Aorta (tissue), 5 donors: ENCODE data around the gene CCDC74B. TPM values are rescaled to one million over a fixed set of nuclear protein-coding genes. Genes with fewer than 3 reads are reported as not detected.
"Not testable (repeated sequence)": the region's sequence is repeated elsewhere in the genome, so short reads cannot be mapped to it uniquely, and the experiment has no call there.

Experiments used
- ATAC-seq: fragments of 200-7000 bp; cut with Tn5 transposase; one replicate; pipeline ENCODE4 v1.9.1; 2022; ENCODE audit warnings: moderate library complexity; ENCODE audit not compliant: low FRiP score
- DNase-seq, 2 donors: peaks; one replicate each; pipeline ENCODE4 v3.0.0-alpha.2; 2020
- H3K27ac ChIP-seq, 2 donors: one replicate each; pipeline ENCODE4 v1.5.1; 2013; ENCODE audit warnings: low read length in 2 of 2, mild to moderate bottlenecking in 2 of 2, moderate library complexity in 2 of 2, control low read depth in 1 of 2, inconsistent platforms in 1 of 2, low read depth in 1 of 2
- H3K27me3 ChIP-seq, 2 donors: one replicate each; pipeline ENCODE4 v1.6.1; 2013; ENCODE audit warnings: control low read depth in 1 of 2, low read length in 1 of 2, mild to moderate bottlenecking in 1 of 2, moderate library complexity in 1 of 2; ENCODE audit not compliant: insufficient read depth in 2 of 2, control insufficient read depth in 1 of 2
- H3K36me3 ChIP-seq, 2 donors: one replicate each; pipeline ENCODE4 v1.6.1; 2013; ENCODE audit warnings: control low read depth in 1 of 2, low read length in 1 of 2, mild to moderate bottlenecking in 1 of 2; ENCODE audit not compliant: insufficient read depth in 2 of 2, control insufficient read depth in 1 of 2
- H3K4me1 ChIP-seq, 2 donors: one replicate each; pipeline ENCODE4 v1.6.1; 2013; ENCODE audit warnings: low read length in 2 of 2, control low read depth in 1 of 2, mild to moderate bottlenecking in 1 of 2, moderate library complexity in 1 of 2; ENCODE audit not compliant: insufficient read depth in 2 of 2, control insufficient read depth in 1 of 2
- H3K4me3 ChIP-seq, 2 donors: one replicate each; pipeline ENCODE4 v1.5.1; 2013; ENCODE audit warnings: low read length in 2 of 2, control low read depth in 1 of 2, mild to moderate bottlenecking in 1 of 2
- H3K9me3 ChIP-seq: one replicate; pipeline ENCODE4 v1.6.1; 2013; ENCODE audit warnings: mild to moderate bottlenecking, low read length; ENCODE audit not compliant: control insufficient read depth
- WGBS, 2 donors: extraction: QIAGEN DNeasy Blood & Tissue Kit; methylation state at CpG; one replicate each; pipeline ENCODE4 v1.1.7; 2013; 5-methylcytosine and 5-hydroxymethylcytosine counted together
- intact Hi-C, 2 donors: fragments of 100-400 bp; cut with DNase I; formaldehyde crosslinking; loops; one replicate each; pipeline versions ENCODE4 v1.14.2 to v1.15.0; 2022
- polyA plus RNA-seq, 2 donors: library from polyadenylated mRNA; stranded (reverse); fragments of 200-250 nt; gene quantifications; one replicate each; pipeline ENCODE4 v1.2.3, GENCODE V29; 2013
- total RNA-seq, 2 donors: library from RNA; stranded (reverse); fragmentation: NEBNext Ultra II Directional; extraction: Animal tissue kit (Norgen Biotek cat#: 25700); gene quantifications; one replicate each; pipeline ENCODE4 v1.2.1, GENCODE V29; 2021
- donor health status: healthy with polysubstance abuse.
- donor health status: Bipolar disorder and iron deficiency.
- donor health status: DM: no; HTN: no; CAD: no.
- donor health status: DM: no; HTN: no; CAD: no.
- donor health status: DM: yes; HTN: yes; CAD: no.

The CCDC74B gene
- total and polyA plus RNA-seq, 4 donors, result 0.38 to 5.6 (median 1.9) TPM

DNA sequence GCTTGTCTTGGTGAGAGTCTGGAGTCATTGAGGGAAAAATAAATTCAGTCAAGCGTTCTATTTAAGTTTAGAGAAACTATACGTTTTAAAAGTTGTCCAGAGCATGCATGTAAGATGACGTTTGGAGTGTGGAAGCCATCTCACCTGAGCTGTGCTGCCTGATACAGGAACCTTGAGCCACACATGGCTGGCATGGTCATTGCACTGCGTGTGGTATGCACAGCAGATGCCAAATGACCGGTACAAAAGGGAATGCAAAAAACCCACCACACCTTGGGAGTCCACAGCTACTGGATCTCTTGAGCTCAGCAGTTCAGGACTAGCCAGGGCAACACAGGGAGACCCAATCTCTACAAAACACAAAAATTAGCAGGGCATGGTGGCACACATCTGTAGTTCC, 41.5 kb upstream of the CCDC74B start:
- H3K27me3 ChIP-seq, result no peaks in the 10 kb centered on the region
- peaks cover 0 to 3% of the 10 kb centered on the region in 2 donors for H3K36me3 ChIP-seq
- no peak for DNase-seq
- no peak overlapping the region for H3K27ac ChIP-seq
- H3K9me3 ChIP-seq, result no peaks in the 10 kb centered on the region
- H3K4me3 ChIP-seq, result no peak overlapping the region
- H3K4me1 ChIP-seq, result no peaks in the 10 kb centered on the region
- intact Hi-C loops, result loop anchor here in 1 of 2 donors (10.0 kb wide), 1 partner anchor 1298 kb away; no protein-coding TSS in a partner anchor
- ATAC-seq, result no peak
- WGBS, 2 donors, result 64 to 76% methylated on average over 5 of the region's 5 CpGs

DNA sequence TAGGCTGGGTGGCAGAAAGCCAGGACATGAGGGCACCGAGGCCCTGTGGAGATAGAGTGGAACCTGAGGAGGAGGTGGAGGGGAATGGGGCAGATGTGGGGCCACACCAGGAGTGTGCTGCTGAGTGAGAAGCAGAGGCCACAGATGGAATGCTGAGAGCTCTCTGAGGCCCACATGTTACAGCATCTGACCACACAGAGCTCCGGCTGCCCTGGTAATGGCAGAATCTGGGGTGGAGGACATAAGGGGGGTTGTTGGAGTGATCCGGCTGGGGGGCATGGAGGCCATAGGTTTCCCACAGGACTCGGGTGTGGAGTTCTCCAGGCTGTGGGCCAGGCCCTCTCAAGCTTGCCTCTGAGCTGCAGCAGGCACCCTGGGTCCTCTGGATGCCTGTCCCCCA, 41.0 kb upstream of the CCDC74B start:
- H3K4me1 ChIP-seq, result no peaks in the 10 kb centered on the region
- H3K27me3 ChIP-seq, result no peaks in the 10 kb centered on the region
- intact Hi-C loops, result loop anchor here in 1 of 2 donors (10.0 kb wide), 1 partner anchor 1299 kb away; no protein-coding TSS in a partner anchor
- H3K9me3 ChIP-seq, result no peaks in the 10 kb centered on the region
- no peak for DNase-seq
- no peak overlapping the region for H3K27ac ChIP-seq
- ATAC-seq, result no peak
- H3K36me3 ChIP-seq, result peaks cover 0 to 2% of the 10 kb centered on the region in 2 donors
- WGBS, 2 donors, result 62 to 74% methylated on average over 3 to 4 of the region's 4 CpGs
- no peak overlapping the region for H3K4me3 ChIP-seq

DNA sequence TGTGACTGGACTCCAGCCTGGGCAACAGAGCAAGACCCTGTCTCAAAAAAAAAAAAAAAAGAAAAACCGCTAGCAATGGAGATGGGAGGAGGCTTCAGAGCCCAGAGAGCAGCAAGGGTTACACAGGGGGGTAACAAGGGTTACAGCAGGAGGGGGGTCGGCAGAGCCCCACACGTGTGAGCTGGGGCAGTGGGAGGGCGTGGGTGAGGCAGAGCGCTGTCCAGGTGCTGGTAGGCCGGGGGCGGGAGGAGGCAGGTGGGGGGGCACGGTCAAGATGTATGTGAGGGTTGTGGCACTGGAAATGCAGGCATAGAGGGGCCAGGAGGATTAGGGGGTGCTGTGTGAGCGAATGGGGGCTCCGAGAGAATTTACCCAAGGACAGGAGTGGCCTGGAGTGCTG, 40.5 kb upstream of the CCDC74B start:
- Histone ChIP-seq H3K4me1 (no peaks in the 10 kb centered on the region), H3K9me3 (no peaks in the 10 kb centered on the region), H3K36me3 (peaks cover 0 to 2% of the 10 kb centered on the region in 2 donors), H3K27me3 (no peaks in the 10 kb centered on the region), H3K4me3 (no peak overlapping the region), H3K27ac (no peak overlapping the region)
- DNase-seq (no peak), ATAC-seq (no peak)
- intact Hi-C loops, result loop anchor here in 1 of 2 donors (10.0 kb wide), 1 partner anchor 1299 kb away; no protein-coding TSS in a partner anchor
- 86 to 94% methylated on average over 8 to 10 of the region's 10 CpGs for WGBS, 2 donors

DNA sequence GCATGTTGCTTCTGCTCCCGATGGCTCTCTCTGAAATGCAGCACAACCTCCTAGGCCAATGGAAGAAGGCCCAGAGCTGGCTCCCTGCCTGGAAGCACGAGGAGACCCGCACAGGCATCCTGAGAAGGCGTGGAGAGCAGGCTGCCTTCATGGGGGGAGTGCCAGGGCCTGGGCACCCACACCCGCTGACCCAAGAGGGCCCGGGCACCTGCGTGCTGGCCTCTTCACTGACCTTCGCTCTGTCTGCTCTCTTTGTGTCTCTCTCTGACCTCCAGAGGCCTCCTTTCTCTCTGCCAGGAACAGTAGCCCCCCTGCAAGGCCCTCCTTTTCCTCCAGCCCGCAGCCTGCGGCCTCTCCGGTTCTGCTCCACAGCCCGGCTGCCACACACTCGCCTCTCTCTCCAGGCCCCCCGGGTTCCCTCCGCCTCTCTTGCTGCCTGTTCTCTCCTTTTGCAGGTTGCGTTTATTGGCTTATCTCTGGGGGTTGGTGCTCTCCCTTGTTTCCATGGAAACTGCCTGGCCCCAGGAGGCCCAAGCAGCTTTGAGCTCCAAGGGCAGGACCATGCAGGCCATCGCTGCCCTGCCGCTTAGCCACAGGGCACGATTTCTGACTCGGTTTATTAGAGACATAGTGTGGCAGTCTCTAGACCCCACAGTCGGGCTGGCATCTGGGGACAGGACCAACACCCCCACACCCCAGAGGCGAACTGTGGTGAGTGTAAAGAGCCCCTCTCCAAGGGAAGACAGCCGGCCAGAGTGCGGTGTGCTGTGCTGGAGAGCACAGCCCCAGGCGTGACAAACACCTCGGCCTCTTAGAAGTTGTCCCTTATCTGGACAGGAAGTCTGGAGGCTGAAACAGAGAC, 38.8 kb upstream of the CCDC74B start:
- Histone ChIP-seq H3K4me3 (no peak overlapping the region), H3K36me3 (no peaks in the 10 kb centered on the region), H3K27ac (no peak overlapping the region), H3K27me3 (no peaks in the 10 kb centered on the region), H3K9me3 (no peaks in the 10 kb centered on the region), H3K4me1 (no peaks in the 10 kb centered on the region)
- intact Hi-C loops, result loop anchor here (5.0 to 10.0 kb wide), 3 partner anchors 149 to 1301 kb away; no protein-coding TSS in a partner anchor
- WGBS, 2 donors, result 63 to 70% methylated on average over 25 to 26 of the region's 26 CpGs
- no peak for ATAC-seq
- DNase-seq, result no peak

DNA sequence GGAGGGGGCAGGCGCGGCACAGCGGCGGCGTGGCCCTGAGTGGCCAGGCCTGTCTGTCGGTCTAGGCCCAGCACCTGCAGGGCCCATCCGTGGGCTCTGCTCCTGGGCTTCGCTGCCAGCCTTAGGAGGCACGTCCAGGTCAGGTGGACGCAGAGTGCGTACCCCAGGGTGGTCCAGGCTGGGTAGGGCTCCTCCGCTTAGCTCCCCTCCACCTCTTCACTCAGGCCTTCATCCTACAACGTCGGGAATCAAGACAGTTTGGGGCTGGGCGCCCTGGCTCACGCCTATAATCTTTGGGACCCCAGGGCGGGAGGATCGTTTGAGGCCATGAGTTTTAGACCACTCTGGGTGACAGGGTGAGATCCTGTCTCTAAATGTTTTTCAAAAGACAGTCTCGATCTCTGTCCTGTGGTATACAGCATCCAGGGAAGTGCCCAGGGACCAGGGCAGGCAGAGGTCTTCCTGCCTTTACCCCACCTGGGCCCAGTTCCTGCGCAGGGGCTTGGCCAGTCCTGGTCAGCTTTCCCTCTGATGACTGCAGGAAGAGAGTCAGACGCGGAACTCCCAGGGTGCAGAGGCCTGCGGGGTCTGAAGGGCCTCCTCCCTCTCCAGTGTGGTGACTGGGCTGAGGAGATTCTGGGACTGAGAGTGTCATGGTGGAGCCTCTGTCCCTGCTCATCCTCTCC, 38.1 kb upstream of the CCDC74B start:
- not testable (repeated sequence) for DNase-seq, H3K4me3 ChIP-seq, ATAC-seq, H3K4me1 ChIP-seq, H3K36me3 ChIP-seq, H3K9me3 ChIP-seq, H3K27me3 ChIP-seq
- intact Hi-C loops, result loop anchor here (5.0 to 10.0 kb wide), 3 partner anchors 149 to 1302 kb away; no protein-coding TSS in a partner anchor
- 27 to 32% methylated on average over 20 to 23 of the region's 23 CpGs for WGBS, 2 donors
- peak overlapping the region in 1 of 2 donors; percentile 37 for H3K27ac ChIP-seq

DNA sequence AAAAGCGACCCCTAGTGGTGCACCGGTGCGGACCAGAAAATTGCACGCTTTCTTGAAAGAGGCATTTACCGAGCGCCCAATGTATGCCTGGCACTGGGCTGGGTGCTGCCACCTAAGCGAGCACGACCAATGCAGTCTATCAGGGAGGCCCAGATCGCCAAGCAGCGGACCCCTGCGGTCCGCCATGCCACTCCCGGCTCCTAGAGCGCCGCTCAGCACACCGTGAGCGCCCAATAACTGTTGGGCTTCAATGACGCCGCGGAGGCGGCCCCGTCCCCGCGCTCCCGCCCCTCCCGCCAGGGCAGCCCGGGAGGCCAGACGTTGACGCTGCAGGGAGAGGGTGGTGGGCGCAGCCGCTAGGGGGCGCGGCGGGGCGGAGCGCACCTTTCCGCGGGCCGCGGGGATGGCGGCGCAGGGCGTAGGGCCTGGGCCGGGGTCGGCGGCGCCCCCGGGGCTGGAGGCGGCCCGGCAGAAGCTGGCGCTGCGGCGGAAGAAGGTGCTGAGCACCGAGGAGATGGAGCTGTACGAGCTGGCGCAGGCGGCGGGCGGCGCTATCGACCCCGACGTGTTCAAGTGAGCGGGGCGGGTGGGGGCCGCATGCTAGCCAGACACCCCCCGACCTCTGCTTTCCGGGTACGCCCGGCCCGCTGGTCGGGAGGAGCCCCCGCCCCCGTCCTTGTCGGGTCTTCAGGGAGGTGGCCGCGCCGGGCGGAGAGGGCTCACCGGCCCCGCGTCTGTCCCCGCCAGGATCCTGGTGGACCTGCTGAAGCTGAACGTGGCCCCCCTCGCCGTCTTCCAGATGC, 37.2 kb upstream of the CCDC74B start, which contains the start of gene MZT2B:
MZT2B (plus strand) TSS at position 383 of the 803 bp plus-strand sequence; CDS start at position 404, 21 bp downstream.
- H3K27me3 ChIP-seq, H3K9me3 ChIP-seq, H3K4me1 ChIP-seq, H3K36me3 ChIP-seq: not testable (repeated sequence)
- intact Hi-C loops, result loop anchor here (5.0 to 10.0 kb wide), 3 partner anchors 150 to 1303 kb away; no protein-coding TSS in a partner anchor
- ATAC-seq (peak; percentile 96), DNase-seq (peak; percentile 93 to 96)
- Histone ChIP-seq H3K4me3 (peak within 1 kb of the TSS; percentile 77 to 92), H3K27ac (peak within 1 kb of the TSS; percentile 22 to 57)
- WGBS, 2 donors, result 0% methylated on average over 29 to 83 of the region's 86 CpGs

DNA sequence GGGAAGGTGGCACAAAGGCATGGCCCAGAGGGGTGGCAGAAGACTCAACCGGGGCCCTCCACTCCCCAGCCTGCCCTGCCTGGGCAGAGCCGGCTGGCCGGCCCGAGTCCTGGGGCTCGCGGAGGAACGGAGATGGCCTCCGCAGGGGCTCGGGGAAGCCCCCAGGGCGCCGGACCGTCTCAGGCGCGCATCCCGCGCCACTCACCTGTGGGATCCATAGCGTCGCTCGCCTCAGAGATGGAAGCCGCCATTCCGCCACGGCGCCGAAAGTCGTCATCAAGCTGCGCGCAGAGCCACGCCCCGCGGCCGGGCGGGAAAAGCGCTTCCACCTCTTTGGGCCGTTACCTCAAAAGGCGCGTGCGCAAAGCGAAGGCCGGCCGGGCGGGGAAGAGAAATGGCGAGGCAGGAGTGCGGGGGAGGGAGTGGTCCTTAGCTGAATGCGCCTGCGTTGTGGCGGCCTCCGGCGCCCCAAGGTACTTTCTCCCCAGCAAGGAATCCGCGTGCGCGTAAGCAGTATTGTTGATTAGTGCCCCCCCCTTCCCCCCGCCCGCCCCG, 36.5 kb upstream of the CCDC74B start, which contains the start of gene SMPD4:
SMPD4 (minus strand) TSS at position 278 of the 555 bp plus-strand sequence. CDS start 5,010 bp downstream, outside the sequence.
- no peaks in the 10 kb centered on the region for H3K4me1 ChIP-seq
- H3K27ac ChIP-seq, result peak within 1 kb of the TSS; percentile 22 to 57
- H3K36me3 ChIP-seq, result no peaks in the 10 kb centered on the region
- WGBS, 2 donors, result 0% methylated on average over 52 to 55 of the region's 55 CpGs
- peak within 1 kb of the TSS; percentile 77 to 92 for H3K4me3 ChIP-seq
- peak; percentile 99 to 100 for DNase-seq
- ATAC-seq, result peak; percentile 98
- H3K9me3 ChIP-seq, result no peaks in the 10 kb centered on the region
- intact Hi-C loops, result loop anchor here (5.0 to 10.0 kb wide), 3 partner anchors 151 to 1303 kb away; no protein-coding TSS in a partner anchor
- no peaks in the 10 kb centered on the region for H3K27me3 ChIP-seq
